K562 (cell line): Measurements from ENCODE around the gene NDUFB8. TPM values are rescaled to one million over a fixed set of nuclear protein-coding genes. Genes with fewer than 3 reads are reported as not detected.
A peak's percentile ranks its signal among the peaks of the same experiment; 100 is the strongest.

ENCODE experiments used
- ARNT ChIP-seq, 2 experiments: fragments of 450-650 bp; IDR thresholded peaks; 2 replicates each; pipeline ENCODE4 v1.6.1; 2016; ENCODE audit warnings: mild to moderate bottlenecking in 1 of 2
- ATF1 ChIP-seq, 2 experiments: fragments of 450-650 bp in 1 of 2; IDR thresholded peaks; 2 replicates each; pipeline ENCODE4 v1.6.1; 2016; ENCODE audit warnings: missing compliant biosample characterization in 1 of 2, missing genetic modification characterization in 1 of 2
- CXXC5 ChIP-seq: fragments of 250-450 bp; sonication (Bioruptor Pico); IDR thresholded peaks from 2 replicates; pipeline ENCODE4 v1.8.0; 2022; ENCODE audit warnings: inconsistent platforms, mild to moderate bottlenecking, moderate library complexity
- ESRRA ChIP-seq: fragments of 450-650 bp; IDR thresholded peaks from 2 replicates; pipeline ENCODE4 v1.6.1; 2014; ENCODE audit warnings: low read depth, mild to moderate bottlenecking, moderate library complexity, borderline replicate concordance
- GABPB1 ChIP-seq: sonication (generic); formaldehyde crosslinking; IDR thresholded peaks from 2 replicates; pipeline ENCODE4 v1.8.0; 2022; ENCODE audit warnings: mild to moderate bottlenecking, missing genetic modification reagents
- HDAC8 ChIP-seq: fragments of 450-650 bp; IDR thresholded peaks from 2 replicates; pipeline ENCODE4 v1.6.1; 2016; ENCODE audit warnings: mild to moderate bottlenecking, missing genetic modification characterization, moderate library complexity, missing compliant biosample characterization
- MYBL2 ChIP-seq, 2 experiments: fragments of 450-650 bp in 1 of 2; sonication (generic) in 1 of 2; formaldehyde crosslinking in 1 of 2; IDR thresholded peaks; 2 replicates each; pipeline versions ENCODE4 v1.6.1 to v1.8.1; 2017 to 2022; ENCODE audit warnings: borderline replicate concordance in 1 of 2, inconsistent platforms in 1 of 2, low read depth in 1 of 2, mild to moderate bottlenecking in 1 of 2, missing genetic modification reagents in 1 of 2, moderate library complexity in 1 of 2
- POLR2G ChIP-seq: fragments of 200-400 bp; formaldehyde crosslinking; IDR thresholded peaks from 2 replicates; pipeline ENCODE4 v1.6.1; 2017; ENCODE audit warnings: low read depth, mild to moderate bottlenecking, antibody characterized with exemption, low read length, moderate library complexity
- RAD21 ChIP-seq, 2 experiments: fragments of 250-450 bp in 1 of 2; fragments of 450-650 bp in 1 of 2; sonication (Bioruptor Pico) in 1 of 2; formaldehyde crosslinking in 1 of 2; IDR thresholded peaks in 1 of 2; conservative IDR thresholded peaks in 1 of 2; 2 replicates each; pipeline versions ENCODE4 v1.4.0 to v1.8.0; 2020 to 2022; ENCODE audit warnings: mild to moderate bottlenecking in 2 of 2, moderate library complexity in 1 of 2
- RCOR1 ChIP-seq, 2 experiments: IDR thresholded peaks; 2 replicates each; pipeline ENCODE4 v1.6.1; 2012; ENCODE audit warnings: low read depth in 2 of 2, low read length in 2 of 2, borderline replicate concordance in 1 of 2, improper control_type of control experiment in 1 of 2
- TAF15 ChIP-seq: fragments of 200-400 bp; formaldehyde crosslinking; IDR thresholded peaks from 2 replicates; pipeline ENCODE4 v1.6.1; 2017; ENCODE audit warnings: mild to moderate bottlenecking, low read depth, low read length, moderate library complexity
- TEAD1 ChIP-seq, 2 experiments: fragments of 450-650 bp in 1 of 2; sonication (generic) in 1 of 2; formaldehyde crosslinking; IDR thresholded peaks; 2 replicates each; pipeline versions ENCODE4 v1.4.0 to v1.8.0; 2020 to 2022; ENCODE audit warnings: mild to moderate bottlenecking in 2 of 2, missing genetic modification reagents in 1 of 2
- ZKSCAN8 ChIP-seq: fragments of 200-800 bp; sonication (Bioruptor generic); IDR thresholded peaks from 2 replicates; pipeline ENCODE4 v1.6.1; 2016; ENCODE audit warnings: missing genetic modification characterization, missing compliant biosample characterization
- ZNF253 ChIP-seq: fragments of 250-450 bp; sonication (Bioruptor Pico); conservative IDR thresholded peaks from 2 replicates; pipeline ENCODE4 v1.6.1; 2021; ENCODE audit warnings: mild to moderate bottlenecking
- polyA plus RNA-seq, 8 experiments: library from polyadenylated mRNA; depleted of rRNA in 4 of 8; stranded (reverse) in 5 of 8; unstranded in 3 of 8; fragments of >200 nt; fragmentation: Nextera tagmentation in 2 of 8; fragmentation: Illumina TruSeq in 1 of 8; extraction: Ambion mirVana in 2 of 8; extraction: Trizol in 1 of 8; gene quantifications; 2 replicates each; pipeline versions ENCODE4 v1.2.1 to v1.2.3, GENCODE V29; 2011 to 2014; ENCODE audit warnings: inconsistent platforms in 1 of 8, missing spikeins in 1 of 8
- total RNA-seq, 7 experiments: library from RNA; depleted of rRNA in 6 of 7; stranded (reverse); fragments of >200 nt in 6 of 7; fragmentation: Illumina TruSeq in 2 of 7; extraction: Trizol in 2 of 7; gene quantifications; 2 replicates each; pipeline versions ENCODE4 v1.2.1 to v1.2.3, GENCODE V29; 2011 to 2021; ENCODE audit warnings: low replicate concordance in 1 of 7
- TF ChIP-seq, protein P1 (sequence below): fragments of 250-450 bp; sonication (Bioruptor Pico); IDR thresholded peaks from 2 replicates; pipeline ENCODE4 v1.8.0; 2021; ENCODE audit warnings: moderate library complexity, mild to moderate bottlenecking, inconsistent platforms
- TF ChIP-seq, protein P2 (sequence below): fragments of 200-800 bp; sonication (Bioruptor generic); IDR thresholded peaks from 2 replicates; pipeline ENCODE4 v1.6.1; 2016; ENCODE audit warnings: missing genetic modification characterization, missing compliant biosample characterization

Gene NDUFB8
- total and polyA plus RNA-seq, 9 of the 15 experiments (the other 6 are each of a cell fraction or from before 2014, with no cell fraction given): 131 to 360 (median 199) TPM

DNA sequence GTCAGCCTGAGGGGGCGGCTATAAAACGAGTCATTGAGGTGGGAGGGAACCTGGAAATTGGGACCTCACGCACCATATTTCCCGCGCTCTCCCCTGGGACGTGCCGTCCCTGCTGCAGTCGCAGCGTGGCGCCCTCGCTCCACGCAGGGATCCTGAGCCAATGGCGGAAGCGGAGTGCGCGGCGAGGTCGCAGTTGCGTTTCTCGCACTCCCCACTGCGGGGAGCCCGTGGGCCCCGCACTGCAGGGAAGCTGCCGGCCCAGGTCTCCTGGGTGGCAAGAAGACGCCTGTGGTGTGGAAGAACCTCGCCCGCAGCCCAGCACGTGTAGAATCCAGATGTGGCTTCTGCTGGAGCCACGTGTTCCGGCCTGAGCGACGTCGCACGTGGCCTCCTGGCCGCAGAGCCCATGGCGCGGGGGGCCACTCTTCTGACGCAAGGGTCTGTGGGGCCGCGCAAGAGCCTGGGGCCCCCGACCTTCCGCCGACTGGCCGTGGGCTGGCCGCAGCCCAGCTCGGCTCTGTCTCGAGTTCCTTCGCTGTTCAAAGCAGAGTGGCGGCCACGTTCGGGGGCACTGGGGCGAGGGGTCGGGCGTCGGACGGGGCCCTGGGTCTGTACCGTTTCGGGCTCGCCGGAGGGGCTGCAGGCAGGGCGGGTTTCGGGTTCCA, 32.5 kb upstream of the NDUFB8 start (continued):
- peak; percentile 62 to 77 for TF ChIP-seq RAD21 (CRISPR knock-in tag; conservative IDR thresholded peaks at IDR 0.05 in 1 of 2, IDR thresholded peaks at IDR 0.05 in 1 of 2)
- no peak for TF ChIP-seq HDAC8 (tag)
- 0 out of 2 replicates have a peak, but pooled peaks have one; percentile 20 for TF ChIP-seq GABPB1 (CRISPR knock-in tag)
- no peak for TF ChIP-seq ZKSCAN8 (CRISPR knock-in tag)
- no peak for TF ChIP-seq MYBL2 (IDR thresholded peaks at IDR 0.05; ENCODE audit: low read depth)
- TF ChIP-seq MYBL2 (CRISPR knock-in tag; IDR thresholded peaks at IDR 0.05; ENCODE audit: borderline replicate concordance): no peak
- TF ChIP-seq TAF15: no peak
- no peak for TF ChIP-seq TEAD1 (CRISPR knock-in tag; IDR thresholded peaks at IDR 0.05)
- 0 out of 4 replicates have a peak, but pooled peaks of 1 of the 2 experiments have one; percentile 8 for TF ChIP-seq RCOR1 (IDR thresholded peaks at IDR 0.05; ENCODE audit: borderline replicate concordance in 1 of 2, low read depth in 2 of 2, low read length in 2 of 2)
- no peak for TF ChIP-seq ARNT (IDR thresholded peaks at IDR 0.05)
- TF ChIP-seq POLR2G: peak; percentile 68
- TF ChIP-seq, protein P1, sequence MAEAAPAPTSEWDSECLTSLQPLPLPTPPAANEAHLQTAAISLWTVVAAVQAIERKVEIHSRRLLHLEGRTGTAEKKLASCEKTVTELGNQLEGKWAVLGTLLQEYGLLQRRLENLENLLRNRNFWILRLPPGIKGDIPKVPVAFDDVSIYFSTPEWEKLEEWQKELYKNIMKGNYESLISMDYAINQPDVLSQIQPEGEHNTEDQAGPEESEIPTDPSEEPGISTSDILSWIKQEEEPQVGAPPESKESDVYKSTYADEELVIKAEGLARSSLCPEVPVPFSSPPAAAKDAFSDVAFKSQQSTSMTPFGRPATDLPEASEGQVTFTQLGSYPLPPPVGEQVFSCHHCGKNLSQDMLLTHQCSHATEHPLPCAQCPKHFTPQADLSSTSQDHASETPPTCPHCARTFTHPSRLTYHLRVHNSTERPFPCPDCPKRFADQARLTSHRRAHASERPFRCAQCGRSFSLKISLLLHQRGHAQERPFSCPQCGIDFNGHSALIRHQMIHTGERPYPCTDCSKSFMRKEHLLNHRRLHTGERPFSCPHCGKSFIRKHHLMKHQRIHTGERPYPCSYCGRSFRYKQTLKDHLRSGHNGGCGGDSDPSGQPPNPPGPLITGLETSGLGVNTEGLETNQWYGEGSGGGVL (CRISPR knock-in tag): no peak
- TF ChIP-seq, protein P2, sequence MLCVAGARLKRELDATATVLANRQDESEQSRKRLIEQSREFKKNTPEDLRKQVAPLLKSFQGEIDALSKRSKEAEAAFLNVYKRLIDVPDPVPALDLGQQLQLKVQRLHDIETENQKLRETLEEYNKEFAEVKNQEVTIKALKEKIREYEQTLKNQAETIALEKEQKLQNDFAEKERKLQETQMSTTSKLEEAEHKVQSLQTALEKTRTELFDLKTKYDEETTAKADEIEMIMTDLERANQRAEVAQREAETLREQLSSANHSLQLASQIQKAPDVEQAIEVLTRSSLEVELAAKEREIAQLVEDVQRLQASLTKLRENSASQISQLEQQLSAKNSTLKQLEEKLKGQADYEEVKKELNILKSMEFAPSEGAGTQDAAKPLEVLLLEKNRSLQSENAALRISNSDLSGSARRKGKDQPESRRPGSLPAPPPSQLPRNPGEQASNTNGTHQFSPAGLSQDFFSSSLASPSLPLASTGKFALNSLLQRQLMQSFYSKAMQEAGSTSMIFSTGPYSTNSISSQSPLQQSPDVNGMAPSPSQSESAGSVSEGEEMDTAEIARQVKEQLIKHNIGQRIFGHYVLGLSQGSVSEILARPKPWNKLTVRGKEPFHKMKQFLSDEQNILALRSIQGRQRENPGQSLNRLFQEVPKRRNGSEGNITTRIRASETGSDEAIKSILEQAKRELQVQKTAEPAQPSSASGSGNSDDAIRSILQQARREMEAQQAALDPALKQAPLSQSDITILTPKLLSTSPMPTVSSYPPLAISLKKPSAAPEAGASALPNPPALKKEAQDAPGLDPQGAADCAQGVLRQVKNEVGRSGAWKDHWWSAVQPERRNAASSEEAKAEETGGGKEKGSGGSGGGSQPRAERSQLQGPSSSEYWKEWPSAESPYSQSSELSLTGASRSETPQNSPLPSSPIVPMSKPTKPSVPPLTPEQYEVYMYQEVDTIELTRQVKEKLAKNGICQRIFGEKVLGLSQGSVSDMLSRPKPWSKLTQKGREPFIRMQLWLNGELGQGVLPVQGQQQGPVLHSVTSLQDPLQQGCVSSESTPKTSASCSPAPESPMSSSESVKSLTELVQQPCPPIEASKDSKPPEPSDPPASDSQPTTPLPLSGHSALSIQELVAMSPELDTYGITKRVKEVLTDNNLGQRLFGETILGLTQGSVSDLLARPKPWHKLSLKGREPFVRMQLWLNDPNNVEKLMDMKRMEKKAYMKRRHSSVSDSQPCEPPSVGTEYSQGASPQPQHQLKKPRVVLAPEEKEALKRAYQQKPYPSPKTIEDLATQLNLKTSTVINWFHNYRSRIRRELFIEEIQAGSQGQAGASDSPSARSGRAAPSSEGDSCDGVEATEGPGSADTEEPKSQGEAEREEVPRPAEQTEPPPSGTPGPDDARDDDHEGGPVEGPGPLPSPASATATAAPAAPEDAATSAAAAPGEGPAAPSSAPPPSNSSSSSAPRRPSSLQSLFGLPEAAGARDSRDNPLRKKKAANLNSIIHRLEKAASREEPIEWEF: no peak
- TF ChIP-seq ATF1 (CRISPR knock-in tag; IDR thresholded peaks at IDR 0.05): no peak
- TF ChIP-seq ATF1 (tag; IDR thresholded peaks at IDR 0.05): 0 out of 2 replicates have a peak, but pooled peaks have one; percentile 13
- no peak for TF ChIP-seq ZNF253 (CRISPR knock-in tag)
- TF ChIP-seq CXXC5 (CRISPR knock-in tag): peak; percentile 57
- no peak for TF ChIP-seq ESRRA
